ENCODE measurements around the gene PCDH1. TPM values are rescaled to one million over a fixed set of nuclear protein-coding genes. Genes with fewer than 3 reads are reported as not detected.
"Not testable (repeated sequence)": the region's sequence is repeated elsewhere in the genome, so short reads cannot be mapped to it uniquely, and the experiment has no call there.

The PCDH1 gene
- total RNA-seq, 4 donors from 2014 or later = 51.3 to 131 (median 67.9) TPM

- TF ChIP-seq, protein P1, sequence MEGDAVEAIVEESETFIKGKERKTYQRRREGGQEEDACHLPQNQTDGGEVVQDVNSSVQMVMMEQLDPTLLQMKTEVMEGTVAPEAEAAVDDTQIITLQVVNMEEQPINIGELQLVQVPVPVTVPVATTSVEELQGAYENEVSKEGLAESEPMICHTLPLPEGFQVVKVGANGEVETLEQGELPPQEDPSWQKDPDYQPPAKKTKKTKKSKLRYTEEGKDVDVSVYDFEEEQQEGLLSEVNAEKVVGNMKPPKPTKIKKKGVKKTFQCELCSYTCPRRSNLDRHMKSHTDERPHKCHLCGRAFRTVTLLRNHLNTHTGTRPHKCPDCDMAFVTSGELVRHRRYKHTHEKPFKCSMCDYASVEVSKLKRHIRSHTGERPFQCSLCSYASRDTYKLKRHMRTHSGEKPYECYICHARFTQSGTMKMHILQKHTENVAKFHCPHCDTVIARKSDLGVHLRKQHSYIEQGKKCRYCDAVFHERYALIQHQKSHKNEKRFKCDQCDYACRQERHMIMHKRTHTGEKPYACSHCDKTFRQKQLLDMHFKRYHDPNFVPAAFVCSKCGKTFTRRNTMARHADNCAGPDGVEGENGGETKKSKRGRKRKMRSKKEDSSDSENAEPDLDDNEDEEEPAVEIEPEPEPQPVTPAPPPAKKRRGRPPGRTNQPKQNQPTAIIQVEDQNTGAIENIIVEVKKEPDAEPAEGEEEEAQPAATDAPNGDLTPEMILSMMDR (IDR thresholded peaks at IDR 0.05) = no peak
- TF ChIP-seq POLR2A (IDR thresholded peaks at IDR 0.05) = no peak
- intact Hi-C loops (cut with DNase I) = no loop called here
- 56 to 77% methylated on average over 5 of the region's 5 CpGs for WGBS, 2 donors
- DNase-seq = no peak
- Histone ChIP-seq H3K27ac (no peak overlapping the region), H3K9me3 (no peaks in the 10 kb centered on the region), H3K27me3 (peaks cover 0 to 11% (median 0%) of the 10 kb centered on the region in 4 donors), H3K4me1 (no peaks in the 10 kb centered on the region), H3K4me3 (no peak overlapping the region), H3K36me3 (no peaks in the 10 kb centered on the region)
Measured at GRCh38 chr5:141902015-141902814, 24.0 kb upstream of the PCDH1 start.

DNA sequence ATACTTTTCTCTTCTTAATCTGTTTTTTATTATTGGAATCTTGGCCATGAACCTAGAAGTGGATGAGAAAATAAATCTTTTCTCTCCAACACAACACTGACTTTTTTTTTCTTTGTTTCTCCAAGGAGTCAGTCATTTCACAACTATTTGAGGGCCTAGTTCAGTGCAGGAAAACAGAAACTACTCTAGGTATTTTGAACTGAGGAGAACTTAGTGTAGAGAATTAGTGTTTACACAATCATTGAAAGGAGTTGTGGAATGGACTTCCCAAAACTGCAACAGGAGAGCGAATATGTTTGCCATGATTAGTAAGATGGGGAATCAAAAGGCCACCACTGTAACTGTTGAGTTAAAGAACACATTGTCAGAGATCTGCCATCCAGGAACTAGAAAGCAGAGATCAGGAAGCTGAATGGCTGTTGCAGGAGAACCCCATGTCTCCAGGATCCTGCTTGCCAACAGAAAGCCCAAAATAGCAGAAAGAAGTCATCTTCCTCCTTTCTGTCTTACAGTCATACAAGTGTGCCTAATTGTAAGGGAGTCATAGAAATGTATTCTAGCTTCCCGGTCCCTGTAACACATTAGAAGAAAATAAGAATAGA, 20.3 kb upstream of the PCDH1 start:
- DNase-seq = no peak
- Histone ChIP-seq H3K4me3 (no peak overlapping the region), H3K9me3 (no peaks in the 10 kb centered on the region), H3K27ac (no peak overlapping the region), H3K4me1 (no peaks in the 10 kb centered on the region), H3K36me3 (no peaks in the 10 kb centered on the region), H3K27me3 (no peaks in the 10 kb centered on the region)
- WGBS, 2 donors = 85 to 90% methylated on average over 2 of the region's 2 CpGs
- intact Hi-C loops (cut with DNase I) = no loop called here
- no peak for TF ChIP-seq POLR2A (IDR thresholded peaks at IDR 0.05)
- TF ChIP-seq, protein P1 (IDR thresholded peaks at IDR 0.05) = no peak

GRCh38 chr5:141897425-141897824, 19.2 kb upstream of the PCDH1 start:
- no peaks in the 10 kb centered on the region for H3K36me3 ChIP-seq
- no peak overlapping the region for H3K4me3 ChIP-seq
- intact Hi-C loops (cut with DNase I) = no loop called here
- DNase-seq = no peak
- no peaks in the 10 kb centered on the region for H3K9me3 ChIP-seq
- TF ChIP-seq, protein P1 (IDR thresholded peaks at IDR 0.05) = no peak
- TF ChIP-seq POLR2A (IDR thresholded peaks at IDR 0.05) = no peak
- H3K27ac ChIP-seq = no peak overlapping the region
- H3K4me1 ChIP-seq = no peaks in the 10 kb centered on the region
- H3K27me3 ChIP-seq = no peaks in the 10 kb centered on the region
- 86 to 94% methylated on average over 2 to 4 of the region's 4 CpGs for WGBS, 2 donors

- intact Hi-C loops (cut with DNase I); H3K36me3 ChIP-seq; H3K9me3 ChIP-seq; H3K27ac ChIP-seq; H3K4me1 ChIP-seq; H3K4me3 ChIP-seq; DNase-seq: not testable (repeated sequence)
- whole genome bisulfite sequencing, 2 donors = 90 to 100% methylated on average over 2 of the region's 2 CpGs
- peaks cover 0 to 15% (median 0%) of the 10 kb centered on the region in 4 donors for H3K27me3 ChIP-seq
Measured at GRCh38 chr5:141890429-141890828, 12.2 kb upstream of the PCDH1 start.

DNA sequence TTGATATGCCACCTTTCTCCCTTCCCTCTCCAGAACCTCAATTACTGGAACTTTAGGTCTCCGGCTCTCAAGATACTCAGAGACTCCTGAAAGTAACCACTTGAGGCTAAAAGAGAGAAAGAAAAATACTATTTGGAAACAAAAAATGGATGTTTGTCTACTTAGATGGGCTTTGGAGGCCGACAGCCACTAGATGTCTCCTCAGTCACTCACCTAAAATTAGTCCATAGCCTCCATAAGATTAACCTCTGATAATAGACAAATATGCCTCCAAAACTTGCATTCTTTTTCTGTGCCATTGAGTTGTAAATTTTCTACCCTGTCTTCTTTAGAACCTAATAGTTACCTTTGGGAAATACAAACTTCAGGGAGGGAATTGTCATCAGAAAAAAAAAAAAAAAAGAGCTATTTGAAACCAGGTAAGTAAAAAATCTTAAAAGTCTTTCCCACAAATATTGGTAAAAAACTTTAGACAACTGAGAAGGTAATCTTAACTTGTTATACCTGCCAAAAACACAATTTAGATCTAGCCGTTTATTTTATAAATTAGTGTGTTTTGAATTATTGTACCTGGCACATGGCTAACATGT, 11.2 kb upstream of the PCDH1 start:
- no peak for DNase-seq
- Histone ChIP-seq H3K4me1 (no peaks in the 10 kb centered on the region), H3K27me3 (peaks cover 0 to 26% (median 1%) of the 10 kb centered on the region in 4 donors), H3K27ac (no peak overlapping the region), H3K9me3 (no peaks in the 10 kb centered on the region), H3K4me3 (no peak overlapping the region), H3K36me3 (no peaks in the 10 kb centered on the region)
- TF ChIP-seq, protein P1 (IDR thresholded peaks at IDR 0.05) = peak in 2 of 6 experiments; percentile 8 to 24
- no peak for TF ChIP-seq POLR2A (IDR thresholded peaks at IDR 0.05)
- 53 to 54% methylated on average over 3 of the region's 3 CpGs for WGBS, 2 donors
- intact Hi-C loops (cut with DNase I) = loop anchor here (10.0 kb wide), 2 partner anchors 65 to 75 kb away; partner anchors contain the start of gene PCDH12
